ENCODE measurements around the gene CCDC174. TPM values are rescaled to one million over a fixed set of nuclear protein-coding genes. Genes with fewer than 3 reads are reported as not detected.

The CCDC174 gene
- total and polyA plus RNA-seq, 2 of the 4 experiments (the other 2 are of a cell fraction): 5.9 to 9.6 TPM

DNA sequence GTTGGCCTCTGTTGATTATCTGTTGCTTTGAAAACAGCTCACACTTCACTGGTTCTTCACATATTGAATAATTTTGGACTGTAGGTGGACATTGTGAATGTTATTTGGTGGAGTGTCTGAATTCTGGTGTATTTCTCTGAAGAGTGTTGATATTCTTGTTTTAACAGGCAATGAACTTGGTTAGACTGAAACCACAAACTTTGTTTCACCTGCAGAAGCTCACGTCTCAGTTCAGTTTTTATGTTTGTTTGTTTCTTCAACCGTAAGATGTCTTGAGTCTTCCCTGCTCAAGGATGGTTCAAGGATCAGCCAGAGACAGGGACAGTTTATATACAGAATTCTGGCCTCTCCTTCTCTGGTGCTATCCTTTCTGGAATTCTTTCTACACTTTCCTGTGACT, 67.0 kb downstream of the CCDC174 start:
- H3K27ac ChIP-seq (ENCODE audit: insufficient read depth, low read length): no peak overlapping the region
- H2BK20ac ChIP-seq (ENCODE audit: low read depth, low read length): no peak overlapping the region
- H3K9me3 ChIP-seq (ENCODE audit: control insufficient read depth, insufficient read depth, low read length): no peaks in the 10 kb centered on the region
- H4K20me1 ChIP-seq (ENCODE audit: insufficient read depth, low read length): no peaks in the 10 kb centered on the region
- no peaks in the 10 kb centered on the region for H3K36me3 ChIP-seq (ENCODE audit: control insufficient read depth, insufficient read depth, low read length)
- no peak overlapping the region for H2BK15ac ChIP-seq (ENCODE audit: low read depth, low read length)
- BruUV-seq (replicated peaks): no TSS peak
- peaks cover 2% of the 10 kb centered on the region; the same call in 1 of the 2 replicates for H3K27me3 ChIP-seq (ENCODE audit: control insufficient read depth, insufficient read depth, low read length)
- CTCF ChIA-PET: no interaction called here
- no peak overlapping the region for H3K18ac ChIP-seq (ENCODE audit: low read depth, low read length)
- H3K56ac ChIP-seq (ENCODE audit: extremely low read depth, insufficient read depth, low read length): no peak overlapping the region
- no peak overlapping the region for H2AFZ ChIP-seq (replicated peaks; ENCODE audit: low read length, poor library complexity)
- peaks cover 3% of the 10 kb centered on the region; the same call in 1 of the 2 replicates for H3K4me1 ChIP-seq (ENCODE audit: control insufficient read depth, insufficient read depth, low read length)
- no peak overlapping the region for H3K4me2 ChIP-seq (ENCODE audit: low read depth, low read length)
- no peak overlapping the region for H2AK5ac ChIP-seq (ENCODE audit: low read depth, low read length)
- no peak overlapping the region for H2AK9ac ChIP-seq (replicated peaks; ENCODE audit: low read depth, low read length, poor library complexity)
- no peak overlapping the region for H2BK120ac ChIP-seq (ENCODE audit: low read depth, low read length)
- POLR2A ChIA-PET (ENCODE audit: unreplicated experiment): no interaction called here
- no peak overlapping the region for H3K4ac ChIP-seq (ENCODE audit: low read depth, low read length)
- H3K4me3 ChIP-seq (ENCODE audit: insufficient read depth, low read depth, low read length): no peak overlapping the region
- no peak overlapping the region for H4K91ac ChIP-seq (ENCODE audit: insufficient read depth, low read depth, low read length)
- H3K9me1 ChIP-seq (ENCODE audit: insufficient read depth, low read length): peaks cover 4% of the 10 kb centered on the region; the same call in 1 of the 2 replicates
- dilution Hi-C loops (cut with HindIII; ENCODE audit: low sequenced_read_pairs, unreplicated experiment): no loop called here
- H3K9ac ChIP-seq (ENCODE audit: low read depth, low read length): no peak overlapping the region
- no peaks in the 10 kb centered on the region for H3K79me1 ChIP-seq (ENCODE audit: low read depth in 1 of 2, low read length in 2 of 2)
- WGBS, 2 experiments (ENCODE audit: extremely low coverage in 2 of 2, insufficient read length in 1 of 2): no CpG with 5 or more reads among the region's 2 CpGs
- H3K23ac ChIP-seq (ENCODE audit: low read depth, low read length): no peak overlapping the region
- in situ Hi-C loops (cut with MboI; ENCODE audit: low sequenced_read_pairs): no loop called here
- no peak for ATAC-seq (ENCODE audit: low read depth)
- no peak overlapping the region for H4K8ac ChIP-seq (ENCODE audit: low read depth in 2 of 2, low read length in 2 of 2)
- intact Hi-C loops (cut with micrococcal nuclease): no loop called here
- H4K5ac ChIP-seq (ENCODE audit: low read depth, low read length): no peak overlapping the region
- DNase-seq: no peak
- no peak overlapping the region for H3K14ac ChIP-seq (replicated peaks; ENCODE audit: low read depth, low read length)
- TF ChIP-seq, protein P1, sequence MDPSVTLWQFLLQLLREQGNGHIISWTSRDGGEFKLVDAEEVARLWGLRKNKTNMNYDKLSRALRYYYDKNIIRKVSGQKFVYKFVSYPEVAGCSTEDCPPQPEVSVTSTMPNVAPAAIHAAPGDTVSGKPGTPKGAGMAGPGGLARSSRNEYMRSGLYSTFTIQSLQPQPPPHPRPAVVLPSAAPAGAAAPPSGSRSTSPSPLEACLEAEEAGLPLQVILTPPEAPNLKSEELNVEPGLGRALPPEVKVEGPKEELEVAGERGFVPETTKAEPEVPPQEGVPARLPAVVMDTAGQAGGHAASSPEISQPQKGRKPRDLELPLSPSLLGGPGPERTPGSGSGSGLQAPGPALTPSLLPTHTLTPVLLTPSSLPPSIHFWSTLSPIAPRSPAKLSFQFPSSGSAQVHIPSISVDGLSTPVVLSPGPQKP (IDR thresholded peaks at IDR 0.05; ENCODE audit: borderline replicate concordance, low read depth, low read length): no peak
- no peak for TF ChIP-seq RCOR1 (IDR thresholded peaks at IDR 0.05; ENCODE audit: insufficient replicate concordance, low read length)
- TF ChIP-seq, protein P2, sequence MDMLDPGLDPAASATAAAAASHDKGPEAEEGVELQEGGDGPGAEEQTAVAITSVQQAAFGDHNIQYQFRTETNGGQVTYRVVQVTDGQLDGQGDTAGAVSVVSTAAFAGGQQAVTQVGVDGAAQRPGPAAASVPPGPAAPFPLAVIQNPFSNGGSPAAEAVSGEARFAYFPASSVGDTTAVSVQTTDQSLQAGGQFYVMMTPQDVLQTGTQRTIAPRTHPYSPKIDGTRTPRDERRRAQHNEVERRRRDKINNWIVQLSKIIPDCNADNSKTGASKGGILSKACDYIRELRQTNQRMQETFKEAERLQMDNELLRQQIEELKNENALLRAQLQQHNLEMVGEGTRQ (IDR thresholded peaks at IDR 0.05; ENCODE audit: low read depth, low read length): no peak
- TF ChIP-seq MAZ (IDR thresholded peaks at IDR 0.05; ENCODE audit: borderline replicate concordance, low read depth, low read length): no peak
- TF ChIP-seq CEBPB (IDR thresholded peaks at IDR 0.05; ENCODE audit: low read depth, low read length): no peak
- TF ChIP-seq MXI1 (IDR thresholded peaks at IDR 0.05; ENCODE audit: borderline replicate concordance, low read depth, low read length): no peak
- TF ChIP-seq BHLHE40 (IDR thresholded peaks at IDR 0.05; ENCODE audit: low read depth, low read length): no peak
- TF ChIP-seq FOS (IDR thresholded peaks at IDR 0.05; ENCODE audit: low read depth, low read length): no peak
- TF ChIP-seq MAFK (IDR thresholded peaks at IDR 0.05; ENCODE audit: low read depth, low read length): no peak
- TF ChIP-seq POLR2A (IDR thresholded peaks at IDR 0.05; ENCODE audit: low read depth, low read length): no peak
- TF ChIP-seq RFX5 (IDR thresholded peaks at IDR 0.05; ENCODE audit: low read depth, low read length): no peak
- TF ChIP-seq NFE2L2 (IDR thresholded peaks at IDR 0.05; ENCODE audit: low read depth, low read length): no peak
- no peak for TF ChIP-seq RAD21 (IDR thresholded peaks at IDR 0.05; ENCODE audit: low read length)
- no peak for TF ChIP-seq CHD1 (IDR thresholded peaks at IDR 0.05; ENCODE audit: low read depth, low read length)
- TF ChIP-seq SMC3 (IDR thresholded peaks at IDR 0.05; ENCODE audit: low read depth, low read length): no peak
- TF ChIP-seq, protein P3, sequence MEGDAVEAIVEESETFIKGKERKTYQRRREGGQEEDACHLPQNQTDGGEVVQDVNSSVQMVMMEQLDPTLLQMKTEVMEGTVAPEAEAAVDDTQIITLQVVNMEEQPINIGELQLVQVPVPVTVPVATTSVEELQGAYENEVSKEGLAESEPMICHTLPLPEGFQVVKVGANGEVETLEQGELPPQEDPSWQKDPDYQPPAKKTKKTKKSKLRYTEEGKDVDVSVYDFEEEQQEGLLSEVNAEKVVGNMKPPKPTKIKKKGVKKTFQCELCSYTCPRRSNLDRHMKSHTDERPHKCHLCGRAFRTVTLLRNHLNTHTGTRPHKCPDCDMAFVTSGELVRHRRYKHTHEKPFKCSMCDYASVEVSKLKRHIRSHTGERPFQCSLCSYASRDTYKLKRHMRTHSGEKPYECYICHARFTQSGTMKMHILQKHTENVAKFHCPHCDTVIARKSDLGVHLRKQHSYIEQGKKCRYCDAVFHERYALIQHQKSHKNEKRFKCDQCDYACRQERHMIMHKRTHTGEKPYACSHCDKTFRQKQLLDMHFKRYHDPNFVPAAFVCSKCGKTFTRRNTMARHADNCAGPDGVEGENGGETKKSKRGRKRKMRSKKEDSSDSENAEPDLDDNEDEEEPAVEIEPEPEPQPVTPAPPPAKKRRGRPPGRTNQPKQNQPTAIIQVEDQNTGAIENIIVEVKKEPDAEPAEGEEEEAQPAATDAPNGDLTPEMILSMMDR (conservative IDR thresholded peaks at IDR 0.05; ENCODE audit: low read depth, low read length): no peak
- H2BK5ac ChIP-seq (ENCODE audit: low read depth, low read length, poor library complexity, severe bottlenecking): no peak overlapping the region

Measured in IMR-90 (cell line).